ENCODE data around the gene CAV1. TPM values are rescaled to one million over a fixed set of nuclear protein-coding genes. Genes with fewer than 3 reads are reported as not detected.

The CAV1 gene
- total RNA-seq, 1 donor from 2014 or later = 0.84 TPM

- no peak overlapping the region for H3K27ac Mint-ChIP-seq
- DNase-seq (ENCODE audit: low spot score, unreplicated experiment) = no peak
- peaks cover 3% of the 10 kb centered on the region for H3K9me3 Mint-ChIP-seq (ENCODE audit: low read depth)
- H3K4me3 Mint-ChIP-seq (ENCODE audit: low read depth) = no peak overlapping the region
- H3K27me3 Mint-ChIP-seq = peaks cover 5% of the 10 kb centered on the region
- no peaks in the 10 kb centered on the region for H3K36me3 Mint-ChIP-seq (ENCODE audit: insufficient read depth)
- no peak for TF ChIP-seq CTCF (IDR thresholded peaks at IDR 0.05; ENCODE audit: unreplicated experiment)
- H3K4me1 Mint-ChIP-seq (ENCODE audit: low read depth) = peaks cover 5% of the 10 kb centered on the region
These were observed 10.0 kb downstream of the CAV1 start for GRCh38 chr7:116534790-116535189.

- H3K27me3 Mint-ChIP-seq = peaks cover 3% of the 10 kb centered on the region
- H3K36me3 Mint-ChIP-seq (ENCODE audit: insufficient read depth) = no peaks in the 10 kb centered on the region
- H3K27ac Mint-ChIP-seq = no peak overlapping the region
- peaks cover 5% of the 10 kb centered on the region for H3K4me1 Mint-ChIP-seq (ENCODE audit: low read depth)
- no peak for TF ChIP-seq CTCF (IDR thresholded peaks at IDR 0.05; ENCODE audit: unreplicated experiment)
- DNase-seq (ENCODE audit: low spot score, unreplicated experiment) = no peak
- no peak overlapping the region for H3K4me3 Mint-ChIP-seq (ENCODE audit: low read depth)
- peaks cover 3% of the 10 kb centered on the region for H3K9me3 Mint-ChIP-seq (ENCODE audit: low read depth)
These were observed 10.6 kb downstream of the CAV1 start for GRCh38 chr7:116535416-116535815.

- DNase-seq (ENCODE audit: low spot score, unreplicated experiment) = no peak
- Mint-ChIP-seq H3K9me3 (ENCODE audit: low read depth) (peaks cover 3% of the 10 kb centered on the region), H3K4me3 (ENCODE audit: low read depth) (no peak overlapping the region), H3K27me3 (no peaks in the 10 kb centered on the region), H3K4me1 (ENCODE audit: low read depth) (peaks cover 5% of the 10 kb centered on the region), H3K27ac (no peak overlapping the region), H3K36me3 (ENCODE audit: insufficient read depth) (no peaks in the 10 kb centered on the region)
- no peak for TF ChIP-seq CTCF (IDR thresholded peaks at IDR 0.05; ENCODE audit: unreplicated experiment)
These were observed 13.3 kb downstream of the CAV1 start for GRCh38 chr7:116538138-116538537.

- H3K27me3 Mint-ChIP-seq = no peaks in the 10 kb centered on the region
- DNase-seq (ENCODE audit: low spot score, unreplicated experiment) = no peak
- no peak for TF ChIP-seq CTCF (IDR thresholded peaks at IDR 0.05; ENCODE audit: unreplicated experiment)
- no peak overlapping the region for H3K27ac Mint-ChIP-seq
- H3K9me3 Mint-ChIP-seq (ENCODE audit: low read depth) = peaks cover 3% of the 10 kb centered on the region
- H3K4me3 Mint-ChIP-seq (ENCODE audit: low read depth) = no peak overlapping the region
- H3K4me1 Mint-ChIP-seq (ENCODE audit: low read depth) = peaks cover 5% of the 10 kb centered on the region
- H3K36me3 Mint-ChIP-seq (ENCODE audit: insufficient read depth) = no peaks in the 10 kb centered on the region
These were observed 15.0 kb downstream of the CAV1 start for GRCh38 chr7:116539879-116540278.

- DNase-seq (ENCODE audit: low spot score, unreplicated experiment) = no peak
- H3K27ac Mint-ChIP-seq = no peak overlapping the region
- no peak overlapping the region for H3K4me3 Mint-ChIP-seq (ENCODE audit: low read depth)
- TF ChIP-seq CTCF (IDR thresholded peaks at IDR 0.05; ENCODE audit: unreplicated experiment) = no peak
- no peaks in the 10 kb centered on the region for H3K27me3 Mint-ChIP-seq
- peaks cover 3% of the 10 kb centered on the region for H3K9me3 Mint-ChIP-seq (ENCODE audit: low read depth)
- H3K4me1 Mint-ChIP-seq (ENCODE audit: low read depth) = peaks cover 12% of the 10 kb centered on the region
- H3K36me3 Mint-ChIP-seq (ENCODE audit: insufficient read depth) = no peaks in the 10 kb centered on the region
These were observed 15.9 kb downstream of the CAV1 start for GRCh38 chr7:116540743-116541142.
